Calu3 (cell line): Measurements from ENCODE around the gene POLA1. TPM values are rescaled to one million over a fixed set of nuclear protein-coding genes. Genes with fewer than 3 reads are reported as not detected.

ENCODE experiments used
- BruUV-seq: library from RNA; stranded (reverse); fragments of 400-500 nt; replicated peaks from 2 replicates; lab custom pipeline; 2021; lab: Mats Ljungman, UMichigan
- CTCF ChIA-PET: fragments of 300-600 bp; sonication (Branson Sonifier 250); formaldehyde crosslinking; loops from one replicate; lab custom pipeline; 2022; ENCODE audit warnings: antibody characterized with exemption; lab: Charles Lee
- DNase-seq: peaks from one replicate; pipeline ENCODE4 v3.0.0; 2022
- H3K27ac Mint-ChIP-seq: one replicate; pipeline ENCODE4 v1.8.0; 2022; ENCODE audit warnings: mixed read lengths; ENCODE audit not compliant: unreplicated experiment
- H3K27me3 Mint-ChIP-seq: one replicate; pipeline ENCODE4 v1.8.0; 2022; ENCODE audit warnings: mixed read lengths; ENCODE audit not compliant: unreplicated experiment
- H3K36me3 Mint-ChIP-seq: one replicate; pipeline ENCODE4 v1.8.0; 2022; ENCODE audit warnings: mild to moderate bottlenecking, moderate library complexity, mixed read lengths; ENCODE audit not compliant: insufficient read depth, unreplicated experiment
- H3K4me1 Mint-ChIP-seq: one replicate; pipeline ENCODE4 v1.8.0; 2022; ENCODE audit warnings: mild to moderate bottlenecking, low read depth, mixed read lengths; ENCODE audit not compliant: unreplicated experiment
- H3K4me3 Mint-ChIP-seq: one replicate; pipeline ENCODE4 v1.8.0; 2022; ENCODE audit warnings: mild to moderate bottlenecking, low read depth, moderate library complexity, mixed read lengths; ENCODE audit not compliant: unreplicated experiment
- H3K9me3 Mint-ChIP-seq: one replicate; pipeline ENCODE4 v1.8.0; 2022; ENCODE audit warnings: low read depth, mixed read lengths; ENCODE audit not compliant: unreplicated experiment
- CTCF ChIP-seq: fragments of 200-600 bp; IDR thresholded peaks from one replicate; pipeline ENCODE4 v1.8.0; 2022; ENCODE audit warnings: antibody characterized with exemption; ENCODE audit not compliant: unreplicated experiment
- intact Hi-C: fragments of 100-400 bp; cut with micrococcal nuclease; formaldehyde crosslinking; loops from one replicate; pipeline ENCODE4 v1.10.0; 2022; ENCODE audit not compliant: unreplicated experiment
- total RNA-seq: library from RNA; stranded (reverse); gene quantifications from 2 replicates; pipeline ENCODE4 v1.2.3, GENCODE V29; 2022

Gene POLA1
- total RNA-seq, 1 experiment from 2014 or later: 25.2 TPM

GRCh38 chrX:24838629-24839028 is 144.9 kb downstream of the POLA1 start:
- no TSS peak for BruUV-seq
- Mint-ChIP-seq H3K4me3 (no peak overlapping the region), H3K36me3 (peaks cover 5% of the 10 kb centered on the region), H3K4me1 (no peaks in the 10 kb centered on the region), H3K27ac (no peak overlapping the region), H3K9me3 (no peaks in the 10 kb centered on the region), H3K27me3 (no peaks in the 10 kb centered on the region)
- DNase-seq: peak; percentile 12
- CTCF ChIA-PET: interaction anchor here (0.6 to 1.7 kb wide), 3 partner anchors 148 to 306 kb away, joined by 3 to 11 read pairs (median 6); no protein-coding TSS in a partner anchor
- intact Hi-C loops: loop anchor here (1.0 to 5.0 kb wide), 2 partner anchors 184 to 306 kb away; no protein-coding TSS in a partner anchor
- no peak for TF ChIP-seq CTCF

GRCh38 chrX:24839331-24839730 is 145.6 kb downstream of the POLA1 start:
- TF ChIP-seq CTCF: no peak
- DNase-seq: no peak
- Mint-ChIP-seq H3K9me3 (no peaks in the 10 kb centered on the region), H3K4me1 (no peaks in the 10 kb centered on the region), H3K36me3 (peaks cover 5% of the 10 kb centered on the region), H3K4me3 (no peak overlapping the region), H3K27me3 (no peaks in the 10 kb centered on the region), H3K27ac (no peak overlapping the region)
- intact Hi-C loops: loop anchor here (5.0 kb wide), 1 partner anchor 183 kb away; no protein-coding TSS in a partner anchor
- no TSS peak for BruUV-seq
- CTCF ChIA-PET: interaction anchor here (0.5 to 1.7 kb wide), 3 partner anchors 181 to 305 kb away, joined by 6 to 11 read pairs (median 10); no protein-coding TSS in a partner anchor

GRCh38 chrX:24842486-24842885 is 148.8 kb downstream of the POLA1 start:
- TF ChIP-seq CTCF: no peak
- Mint-ChIP-seq H3K27me3 (no peaks in the 10 kb centered on the region), H3K9me3 (no peaks in the 10 kb centered on the region), H3K4me1 (no peaks in the 10 kb centered on the region), H3K27ac (no peak overlapping the region), H3K4me3 (no peak overlapping the region), H3K36me3 (no peaks in the 10 kb centered on the region)
- CTCF ChIA-PET: no interaction called here
- no TSS peak for BruUV-seq
- intact Hi-C loops: no loop called here
- no peak for DNase-seq

- no peaks in the 10 kb centered on the region for H3K4me1 Mint-ChIP-seq
- CTCF ChIA-PET: no interaction called here
- H3K36me3 Mint-ChIP-seq: no peaks in the 10 kb centered on the region
- no peak for DNase-seq
- H3K27ac Mint-ChIP-seq: no peak overlapping the region
- no peak for TF ChIP-seq CTCF
- no peaks in the 10 kb centered on the region for H3K9me3 Mint-ChIP-seq
- BruUV-seq: no TSS peak
- intact Hi-C loops: no loop called here
- no peaks in the 10 kb centered on the region for H3K27me3 Mint-ChIP-seq
- H3K4me3 Mint-ChIP-seq: no peak overlapping the region
Measured at GRCh38 chrX:24846550-24847150, 152.9 kb downstream of the POLA1 start.
